Adipocyte (in vitro differentiated cells): Measurements from ENCODE around the gene TCF7L2.

Source experiments
- DNase-seq: peaks from one replicate; pipeline ENCODE4 v3.0.0-alpha.2; 2015; ENCODE audit warnings: low read depth
- H3K27me3 ChIP-seq: replicated peaks from 2 replicates; pipeline ENCODE4 v1.7.0; 2013; ENCODE audit warnings: mild to moderate bottlenecking, low read length, moderate library complexity; ENCODE audit not compliant: control insufficient read depth, insufficient read depth
- H3K36me3 ChIP-seq: 2 replicates; pipeline ENCODE4 v1.7.0; 2013; ENCODE audit warnings: low read length, mild to moderate bottlenecking, moderate library complexity; ENCODE audit not compliant: control insufficient read depth, insufficient read depth, severe bottlenecking
- H3K4me1 ChIP-seq: 2 replicates; pipeline ENCODE4 v1.7.0; 2013; ENCODE audit warnings: mild to moderate bottlenecking, low read length, moderate library complexity; ENCODE audit not compliant: control insufficient read depth, insufficient read depth
- H3K4me3 ChIP-seq: 2 replicates; pipeline ENCODE4 v1.7.0; 2013; ENCODE audit warnings: mild to moderate bottlenecking, low read length, moderate library complexity
- H3K9ac ChIP-seq: 2 replicates; pipeline ENCODE4 v1.7.0; 2013; ENCODE audit warnings: mild to moderate bottlenecking, low read length, moderate library complexity
- H3K9me3 ChIP-seq: 2 replicates; pipeline ENCODE4 v1.7.0; 2013; ENCODE audit warnings: mild to moderate bottlenecking, low read length, moderate library complexity; ENCODE audit not compliant: control insufficient read depth

Gene TCF7L2

GRCh38 chr10:112948196-112948595 lies 1.9 kb upstream of the TCF7L2 start:
- Histone ChIP-seq H3K36me3 (no peaks in the 10 kb centered on the region), H3K4me1 (peaks cover 13% of the 10 kb centered on the region), H3K4me3 (no peak overlapping the region), H3K9ac (no peak overlapping the region), H3K9me3 (no peaks in the 10 kb centered on the region), H3K27me3 (no peaks in the 10 kb centered on the region)
- DNase-seq, result no peak

DNA sequence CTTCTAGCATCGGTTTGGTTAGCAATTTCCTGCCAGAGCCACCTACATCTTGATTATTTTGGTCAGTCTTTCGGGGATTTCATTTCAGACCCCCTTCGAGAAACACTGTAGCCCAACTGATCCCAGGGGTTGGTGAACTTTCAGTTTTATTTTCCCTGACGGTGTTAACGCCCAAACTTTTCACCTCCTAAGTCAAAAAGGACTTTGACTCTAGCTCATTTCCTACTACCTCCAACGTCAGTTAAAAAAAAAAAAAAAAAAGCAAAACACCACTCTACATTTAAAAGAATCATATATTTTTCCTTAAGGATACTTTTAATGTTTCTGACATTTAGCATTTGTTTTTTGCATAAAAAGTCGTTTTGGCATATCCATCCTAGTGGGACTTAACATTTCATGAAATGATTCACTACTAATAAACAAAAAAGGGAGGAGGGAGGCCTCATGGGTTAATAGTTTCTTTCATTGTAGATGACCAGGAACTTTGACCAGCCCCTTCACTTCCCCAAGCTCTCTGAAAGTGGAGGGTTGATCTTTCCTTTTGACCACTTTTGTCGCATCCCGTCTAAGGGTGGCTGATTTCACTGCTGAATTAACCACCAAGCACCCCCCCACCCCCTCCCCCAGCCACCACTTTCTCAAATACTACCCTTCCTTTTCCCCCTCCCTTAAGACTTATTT lies 764 bp upstream of the TCF7L2 start:
- no peaks in the 10 kb centered on the region for H3K9me3 ChIP-seq
- H3K36me3 ChIP-seq, result no peaks in the 10 kb centered on the region
- H3K27me3 ChIP-seq, result no peaks in the 10 kb centered on the region
- peak; percentile 50 for DNase-seq
- H3K4me1 ChIP-seq, result peaks cover 14% of the 10 kb centered on the region
- peak overlapping the region; percentile 72 for H3K4me3 ChIP-seq
- peak overlapping the region; percentile 76 for H3K9ac ChIP-seq

DNA sequence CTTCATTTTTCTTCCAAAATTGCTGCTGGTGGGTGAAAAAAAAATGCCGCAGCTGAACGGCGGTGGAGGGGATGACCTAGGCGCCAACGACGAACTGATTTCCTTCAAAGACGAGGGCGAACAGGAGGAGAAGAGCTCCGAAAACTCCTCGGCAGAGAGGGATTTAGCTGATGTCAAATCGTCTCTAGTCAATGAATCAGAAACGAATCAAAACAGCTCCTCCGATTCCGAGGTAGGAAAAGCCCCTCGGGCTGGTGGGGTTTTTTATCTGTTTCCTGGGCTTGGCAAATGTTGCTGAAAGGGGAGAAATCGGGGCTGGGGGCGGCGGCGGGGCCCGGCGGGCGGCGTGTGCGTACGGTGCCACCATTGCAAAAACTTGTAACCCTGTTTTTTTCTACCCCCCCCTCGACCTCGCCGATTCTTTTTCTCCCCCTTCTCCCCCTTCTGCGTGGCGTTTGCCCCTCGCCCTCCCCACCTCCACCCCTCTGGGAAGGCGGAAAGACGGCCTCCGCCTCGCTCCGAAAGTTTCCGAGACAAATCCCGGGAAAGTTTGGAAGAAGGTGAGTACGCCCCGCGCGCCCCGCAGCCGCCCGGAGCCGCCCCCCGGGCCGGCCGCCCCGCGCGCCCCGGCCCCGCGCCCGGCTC lies 789 bp downstream of the TCF7L2 start:
- DNase-seq, result peak; percentile 66
- H3K36me3 ChIP-seq, result no peaks in the 10 kb centered on the region

GRCh38 chr10:112951359-112952281 lies 1.6 kb downstream of the TCF7L2 start:
- peak overlapping the region; percentile 99 for H3K9ac ChIP-seq
- peak; percentile 79 for DNase-seq
- peak overlapping the region; percentile 96 for H3K4me3 ChIP-seq
- H3K36me3 ChIP-seq, result no peaks in the 10 kb centered on the region
- H3K27me3 ChIP-seq, result no peaks in the 10 kb centered on the region
- H3K9me3 ChIP-seq, result no peaks in the 10 kb centered on the region
- peaks cover 34% of the 10 kb centered on the region for H3K4me1 ChIP-seq

More for the DNA sequence above, 789 bp downstream of the TCF7L2 start:
- Histone ChIP-seq H3K9ac (peak overlapping the region; percentile 99), H3K27me3 (no peaks in the 10 kb centered on the region), H3K4me1 (peaks cover 29% of the 10 kb centered on the region), H3K4me3 (peak overlapping the region; percentile 96), H3K9me3 (no peaks in the 10 kb centered on the region)

GRCh38 chr10:112952282-112953173 lies 2.5 kb downstream of the TCF7L2 start:
- H3K36me3 ChIP-seq, result no peaks in the 10 kb centered on the region
- peak overlapping the region; percentile 88 for H3K4me3 ChIP-seq
- H3K9me3 ChIP-seq, result no peaks in the 10 kb centered on the region
- H3K9ac ChIP-seq, result peak overlapping the region; percentile 98
- DNase-seq, result peak; percentile 65
- H3K4me1 ChIP-seq, result peaks cover 41% of the 10 kb centered on the region
- no peaks in the 10 kb centered on the region for H3K27me3 ChIP-seq

DNA sequence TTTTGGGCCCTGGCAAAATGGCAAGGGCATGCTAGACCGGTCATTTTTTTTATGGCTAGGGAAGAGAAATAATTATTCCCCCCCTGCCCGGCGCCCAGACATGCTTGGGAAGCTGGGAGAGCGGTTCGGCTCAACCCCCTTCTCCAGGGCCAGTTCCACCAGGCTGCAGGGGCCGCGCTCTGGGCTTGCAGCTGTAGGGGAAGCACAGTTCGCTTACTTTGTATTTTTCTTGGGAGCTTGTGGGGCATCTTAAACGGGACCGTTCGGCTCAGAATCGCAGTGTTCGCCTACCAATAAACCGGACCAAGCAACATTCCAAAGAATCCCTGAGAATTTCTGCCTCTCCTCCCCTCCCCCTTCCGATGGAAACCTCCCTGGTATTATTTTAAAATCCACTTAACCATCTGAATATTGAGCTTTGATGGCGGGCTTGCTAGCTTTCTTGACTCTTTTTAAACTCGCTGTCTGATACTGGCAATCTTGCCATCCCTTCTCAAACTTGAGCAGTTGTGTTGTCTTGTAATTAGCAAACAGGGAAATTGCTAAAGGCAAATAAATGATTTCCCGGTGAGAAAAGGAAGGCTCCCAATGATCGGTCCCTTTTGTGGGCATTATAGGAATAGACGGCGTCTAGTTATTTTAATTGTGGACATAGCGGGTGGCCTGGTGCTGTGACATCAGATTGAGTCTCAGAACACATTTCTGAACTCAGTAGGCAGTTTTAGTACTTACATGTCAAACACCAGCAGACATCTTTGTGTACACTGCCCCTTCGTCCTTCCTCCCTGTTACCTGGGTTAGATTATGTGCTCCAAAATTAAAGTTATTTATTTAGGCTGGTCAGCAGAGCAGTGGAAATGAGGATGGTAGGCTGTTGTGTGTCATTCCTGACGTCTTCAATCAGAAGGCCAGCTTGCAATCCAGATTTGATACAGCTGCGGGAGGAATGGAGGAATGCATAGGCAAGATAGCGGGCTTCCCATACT lies 3.4 kb downstream of the TCF7L2 start:
- Histone ChIP-seq H3K36me3 (no peaks in the 10 kb centered on the region), H3K9me3 (no peaks in the 10 kb centered on the region), H3K4me1 (peaks cover 50% of the 10 kb centered on the region), H3K9ac (peak overlapping the region; percentile 98), H3K27me3 (no peaks in the 10 kb centered on the region), H3K4me3 (peak overlapping the region; percentile 88)
- no peak for DNase-seq

DNA sequence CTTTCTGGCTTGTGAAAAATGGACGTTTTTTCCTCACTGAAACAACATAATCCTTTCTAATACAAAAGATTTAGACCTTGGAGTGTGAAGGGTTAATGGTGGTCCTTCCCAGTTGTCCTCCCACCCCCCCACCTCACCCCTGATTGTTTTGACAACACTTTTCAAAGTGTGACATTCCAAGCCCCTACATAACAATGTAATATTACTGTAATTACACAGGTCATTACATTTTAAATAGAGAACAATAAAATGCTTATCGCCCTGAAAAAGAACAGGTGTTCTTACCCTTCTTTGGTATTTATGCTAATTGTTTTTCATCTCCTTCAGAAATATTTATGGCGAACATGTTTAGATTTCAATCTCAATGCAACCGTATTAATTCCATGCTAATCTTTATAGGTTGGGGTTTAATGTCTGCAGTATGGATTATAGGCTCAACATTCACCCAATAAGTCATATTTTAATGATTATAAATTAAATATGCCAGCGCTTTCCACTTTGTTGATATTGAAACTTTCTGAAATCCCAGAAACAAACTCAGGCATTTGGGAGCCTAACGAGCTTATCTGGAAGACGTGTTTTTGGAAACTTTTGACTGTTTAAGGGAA lies 5.0 kb downstream of the TCF7L2 start:
- Histone ChIP-seq H3K9ac (peak overlapping the region; percentile 98), H3K9me3 (no peaks in the 10 kb centered on the region), H3K4me3 (peak overlapping the region; percentile 88), H3K27me3 (no peaks in the 10 kb centered on the region), H3K36me3 (no peaks in the 10 kb centered on the region), H3K4me1 (peaks cover 57% of the 10 kb centered on the region)
- no peak for DNase-seq

- Histone ChIP-seq H3K4me1 (peaks cover 63% of the 10 kb centered on the region), H3K27me3 (no peaks in the 10 kb centered on the region), H3K9ac (peak overlapping the region; percentile 98), H3K4me3 (peak overlapping the region; percentile 88), H3K9me3 (no peaks in the 10 kb centered on the region), H3K36me3 (no peaks in the 10 kb centered on the region)
- DNase-seq, result peak; percentile 75
These were observed 5.8 kb downstream of the TCF7L2 start for GRCh38 chr10:112955582-112956421.
